ENCODE data around the gene RAB33B. TPM values are rescaled to one million over a fixed set of nuclear protein-coding genes. Genes with fewer than 3 reads are reported as not detected.
"Not testable (repeated sequence)": the region's sequence is repeated elsewhere in the genome, so short reads cannot be mapped to it uniquely, and the experiment has no call there.

Gene RAB33B
- total RNA-seq, 1 donor from 2014 or later = 12.1 TPM

- DNase-seq (ENCODE audit: low read depth in 2 of 2) = no peak
These were observed 7.2 kb downstream of the RAB33B start for GRCh38 chr4:139461022-139461628.

DNA sequence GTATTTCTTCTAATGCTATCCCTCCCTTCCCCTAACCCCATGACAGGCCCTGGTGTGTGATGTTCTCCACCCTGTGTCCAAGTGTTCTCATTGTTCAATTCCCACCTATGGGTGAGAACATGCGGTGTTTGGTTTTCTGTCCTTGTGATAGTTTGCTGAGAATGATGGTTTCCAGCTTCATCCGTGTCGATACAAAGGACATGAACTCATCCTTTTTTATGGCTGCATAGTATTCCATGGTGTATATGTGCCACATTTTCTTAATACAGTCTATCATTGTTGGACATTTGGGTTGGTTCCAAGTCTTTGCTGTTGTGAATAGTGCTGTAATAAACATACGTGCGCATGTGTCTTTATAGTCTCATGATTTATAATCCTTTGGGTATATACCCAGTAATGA, 10.6 kb downstream of the RAB33B start:
- not testable (repeated sequence) for DNase-seq (ENCODE audit: low read depth in 2 of 2)

DNA sequence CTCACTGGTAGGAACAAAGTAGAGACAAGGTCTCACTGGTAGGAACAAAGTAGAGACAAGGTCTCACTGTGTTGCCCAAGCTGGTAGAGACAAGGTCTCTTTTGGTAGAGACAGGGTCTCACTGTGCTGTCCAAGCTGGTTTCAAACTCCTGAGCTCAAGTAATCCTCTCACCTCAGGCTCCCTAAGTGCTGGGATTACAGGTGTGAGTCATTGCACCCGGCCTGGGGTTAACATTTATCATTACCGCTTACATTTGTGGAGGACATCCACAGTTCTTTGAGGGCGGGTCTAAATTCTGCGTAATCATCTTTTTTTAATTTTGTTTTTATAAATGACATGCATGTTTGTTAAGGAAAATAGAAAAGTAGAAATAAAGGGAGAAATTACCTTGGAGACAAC, 12.0 kb downstream of the RAB33B start:
- no peak for DNase-seq (ENCODE audit: low read depth in 2 of 2)

- DNase-seq (ENCODE audit: low read depth in 2 of 2) = not testable (repeated sequence)
These were observed 14.8 kb downstream of the RAB33B start for GRCh38 chr4:139468756-139469155.

GRCh38 chr4:139469216-139469615, 15.3 kb downstream of the RAB33B start:
- DNase-seq (ENCODE audit: low read depth in 2 of 2) = no peak

GRCh38 chr4:139469869-139470268, 15.9 kb downstream of the RAB33B start:
- DNase-seq (ENCODE audit: low read depth in 2 of 2) = no peak

DNA sequence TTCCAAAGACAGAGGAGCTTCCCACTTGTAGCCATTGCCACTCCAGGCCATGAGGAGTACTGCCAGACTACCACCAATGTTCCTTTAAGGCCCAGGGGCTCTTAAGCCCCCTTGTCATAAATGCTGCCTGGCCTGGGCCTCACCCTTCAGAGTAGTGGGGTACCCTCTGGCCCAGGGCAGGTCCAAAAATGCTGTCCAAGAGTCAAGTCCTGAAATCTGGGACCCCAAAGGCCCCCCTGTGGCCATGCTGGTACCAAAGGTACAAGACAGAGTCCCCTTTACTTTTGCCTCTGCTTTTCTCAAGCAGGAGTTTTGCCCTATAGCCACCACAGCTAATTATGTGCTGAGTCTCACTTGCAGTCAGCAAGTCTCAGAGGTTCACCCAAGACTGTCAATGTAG, 16.4 kb downstream of the RAB33B start:
- DNase-seq (ENCODE audit: low read depth in 2 of 2) = no peak

GRCh38 chr4:139470997-139471665, 17.2 kb downstream of the RAB33B start:
- DNase-seq (ENCODE audit: low read depth in 2 of 2) = no peak

GRCh38 chr4:139472852-139473251, 18.9 kb downstream of the RAB33B start:
- DNase-seq (ENCODE audit: low read depth in 2 of 2) = no peak

DNA sequence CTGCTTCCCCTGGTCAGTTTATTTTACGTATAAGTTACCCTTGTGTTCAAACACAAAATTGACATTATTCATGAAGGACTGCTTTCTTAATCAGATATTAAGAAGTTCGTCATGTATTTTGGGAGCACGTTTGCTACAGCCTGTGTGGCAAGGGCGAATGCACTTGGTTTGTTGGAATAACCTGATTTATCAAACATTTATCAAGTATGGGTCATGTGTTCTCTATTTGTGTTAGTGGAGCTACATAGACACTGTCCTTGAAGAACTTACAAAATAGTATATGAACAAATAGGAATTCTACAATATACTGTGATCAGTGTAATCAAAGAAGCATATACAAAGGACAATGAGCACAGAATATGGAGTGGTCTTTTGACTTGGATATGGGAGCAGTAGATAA, 22.4 kb downstream of the RAB33B start:
- DNase-seq (ENCODE audit: low read depth in 2 of 2) = no peak

DNA sequence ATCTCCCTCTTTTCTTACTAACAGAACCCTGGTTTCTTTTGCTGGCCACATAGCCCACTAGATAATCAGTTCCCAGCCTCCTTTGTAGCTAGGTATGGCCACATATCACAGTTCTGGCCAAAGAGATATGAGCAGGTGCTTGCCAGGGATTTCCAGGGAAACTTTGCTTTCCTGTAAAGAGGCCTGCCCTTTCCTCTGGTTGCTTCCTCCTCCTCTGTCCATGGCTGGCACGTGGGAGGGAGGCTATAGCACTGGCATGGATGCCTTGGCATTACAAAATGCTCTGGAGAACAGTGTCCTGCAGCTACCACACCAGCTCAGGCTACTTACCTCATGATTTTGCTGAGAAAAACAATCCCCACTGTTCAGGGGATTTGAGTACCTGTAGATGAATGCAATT, 27.5 kb downstream of the RAB33B start:
- DNase-seq (ENCODE audit: low read depth in 2 of 2) = no peak

DNA sequence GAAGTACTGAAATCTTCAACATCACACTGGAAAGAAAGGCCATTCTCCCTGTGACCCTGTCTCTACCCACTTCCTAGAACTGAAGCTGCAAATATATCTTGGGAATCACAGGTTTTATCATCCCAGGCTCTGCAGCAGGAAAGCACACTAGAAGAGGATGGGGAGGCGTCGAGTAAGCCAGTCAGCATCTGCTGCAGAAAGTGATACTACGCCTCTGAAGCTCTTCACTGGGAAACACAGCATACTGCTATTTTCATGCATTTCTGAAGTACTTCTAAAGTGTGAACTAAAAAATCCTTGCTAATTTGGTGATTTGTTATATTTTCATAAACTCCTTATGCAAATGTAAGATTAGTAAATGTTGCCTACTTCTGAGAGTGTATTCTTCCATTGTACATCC, 29.1 kb downstream of the RAB33B start:
- DNase-seq (ENCODE audit: low read depth in 2 of 2) = no peak

GRCh38 chr4:139484783-139485311, 30.9 kb downstream of the RAB33B start:
- DNase-seq (ENCODE audit: low read depth in 2 of 2) = no peak

GRCh38 chr4:139488442-139488841, 34.5 kb downstream of the RAB33B start:
- no peak for DNase-seq (ENCODE audit: low read depth in 2 of 2)

- DNase-seq (ENCODE audit: low read depth in 2 of 2) = no peak
These were observed 35.7 kb downstream of the RAB33B start for GRCh38 chr4:139489638-139490037.

- no peak for DNase-seq (ENCODE audit: low read depth in 2 of 2)
These were observed 38.5 kb downstream of the RAB33B start for GRCh38 chr4:139492429-139492828.

DNA sequence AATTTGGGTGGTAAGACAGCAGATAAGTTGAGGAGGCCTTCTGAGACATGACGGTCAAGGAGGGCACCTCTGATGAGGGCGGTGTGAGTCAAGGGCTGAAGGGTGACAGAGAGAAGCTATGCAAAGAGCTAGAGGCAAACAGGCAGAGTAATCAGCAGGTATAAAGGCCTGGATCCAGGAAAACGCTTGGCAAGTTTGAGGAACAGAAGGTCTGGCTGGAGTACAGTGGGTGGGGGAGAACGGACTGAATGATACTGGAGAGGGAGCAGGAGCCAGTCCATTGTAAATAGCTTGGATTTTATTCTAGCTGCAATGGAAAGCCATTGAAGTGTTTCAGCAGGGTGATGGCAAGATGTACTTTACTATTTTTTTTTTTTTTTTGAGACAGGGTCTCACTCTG, 39.3 kb downstream of the RAB33B start:
- no peak for DNase-seq (ENCODE audit: low read depth in 2 of 2)

GRCh38 chr4:139499186-139499585, 45.3 kb downstream of the RAB33B start:
- no peak for DNase-seq (ENCODE audit: low read depth in 2 of 2)

DNA sequence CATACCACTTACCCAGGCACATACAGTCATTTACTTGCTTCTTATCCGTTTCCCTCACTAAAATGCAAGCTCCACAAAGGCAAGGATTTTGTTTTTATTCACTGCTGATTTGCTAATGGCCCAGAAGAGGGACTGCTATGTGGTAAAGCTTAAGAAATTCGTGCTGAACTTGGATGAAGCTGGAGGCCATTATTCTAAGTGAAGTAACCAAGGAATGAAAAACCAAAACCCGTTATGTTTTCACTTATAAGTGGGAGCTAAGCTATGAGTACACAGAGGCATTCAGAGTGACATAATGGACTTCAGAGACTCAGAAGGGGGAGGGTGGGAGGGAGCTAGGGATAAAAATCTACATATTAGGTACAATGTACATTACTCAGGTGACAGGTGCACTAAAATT, 47.2 kb downstream of the RAB33B start:
- DNase-seq (ENCODE audit: low read depth in 2 of 2) = no peak

DNA sequence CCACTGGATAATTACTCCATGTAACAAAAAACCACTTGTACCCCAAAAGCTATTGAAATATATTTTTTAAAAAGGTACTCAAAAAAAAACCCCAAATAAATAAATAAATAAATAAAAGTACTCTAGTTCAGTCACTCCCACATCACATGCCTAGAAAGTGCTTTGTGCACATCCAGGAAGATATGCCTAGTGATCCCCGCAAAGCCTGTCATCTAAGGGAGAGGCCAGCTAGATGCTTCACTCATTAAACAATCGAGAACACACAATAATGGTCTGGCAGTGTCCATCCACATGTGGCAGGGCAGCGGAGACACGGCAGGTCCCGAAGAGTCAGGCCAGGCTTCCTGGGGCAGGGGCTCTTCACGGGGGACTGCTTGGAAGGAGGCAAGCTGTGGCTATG, 47.6 kb downstream of the RAB33B start:
- no peak for DNase-seq (ENCODE audit: low read depth in 2 of 2)

GRCh38 chr4:139501927-139502899, 48.3 kb downstream of the RAB33B start:
- DNase-seq (ENCODE audit: low read depth in 2 of 2) = no peak

DNA sequence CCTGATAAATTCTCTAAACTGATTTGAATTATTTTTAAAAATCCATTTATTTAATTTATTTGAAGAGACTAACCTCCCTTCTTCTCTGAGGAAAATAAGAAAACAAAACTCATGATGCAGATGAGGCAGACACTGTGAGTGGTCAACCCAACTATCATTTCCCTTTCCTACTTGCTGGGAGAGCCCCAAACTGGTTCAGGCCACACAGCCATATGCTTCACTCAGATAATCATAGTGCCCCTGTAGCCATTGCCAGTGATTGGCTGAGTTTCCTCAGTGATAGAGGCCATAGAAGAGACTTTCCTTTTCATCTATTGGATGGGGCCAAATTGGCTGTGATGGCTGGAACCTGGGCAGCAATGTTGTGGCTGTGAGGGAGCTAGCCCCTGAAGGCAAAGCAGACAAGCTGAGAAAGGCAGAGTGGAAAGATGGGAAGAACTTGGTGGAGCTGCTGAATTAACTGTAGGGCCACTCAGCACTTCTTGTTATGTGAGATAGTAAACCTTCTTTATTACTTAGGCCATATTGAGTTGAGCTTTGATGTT, 49.8 kb downstream of the RAB33B start:
- no peak for DNase-seq (ENCODE audit: low read depth in 2 of 2)

Data from dermis microvascular lymphatic vessel endothelial cell (primary cell).